Hepatocyte (in vitro differentiated cells): Measurements from ENCODE around the gene GOLT1A. TPM values are rescaled to one million over a fixed set of nuclear protein-coding genes. Genes with fewer than 3 reads are reported as not detected.

ENCODE experiments used
- DNase-seq: peaks from one replicate; pipeline ENCODE4 v3.0.0-alpha.2; 2016; ENCODE audit warnings: low spot score
- H2AFZ ChIP-seq: fragments of 200-600 bp; sonication (generic); 2 replicates; pipeline ENCODE4 v1.6.0; 2016; ENCODE audit warnings: antibody characterized with exemption, mild to moderate bottlenecking
- H3K27ac ChIP-seq: fragments of 200-600 bp; sonication (generic); 2 replicates; pipeline ENCODE4 v1.5.1; 2016; ENCODE audit warnings: mild to moderate bottlenecking
- H3K27me3 ChIP-seq: fragments of 200-600 bp; sonication (generic); 2 replicates; pipeline ENCODE4 v1.6.1; 2016
- H3K36me3 ChIP-seq: fragments of 200-600 bp; sonication (generic); replicated peaks from 2 replicates; pipeline ENCODE4 v1.5.1; 2016; ENCODE audit warnings: low read depth; ENCODE audit not compliant: insufficient read depth
- H3K4me1 ChIP-seq: fragments of 200-600 bp; sonication (generic); 2 replicates; pipeline ENCODE4 v1.5.1; 2016; ENCODE audit warnings: mild to moderate bottlenecking, moderate library complexity; ENCODE audit not compliant: insufficient read depth
- H3K4me2 ChIP-seq: fragments of 200-600 bp; sonication (generic); 2 replicates; pipeline ENCODE4 v1.6.0; 2016
- H3K4me3 ChIP-seq: fragments of 200-600 bp; sonication (generic); 2 replicates; pipeline ENCODE4 v1.5.1; 2016; ENCODE audit warnings: mild to moderate bottlenecking
- H3K79me2 ChIP-seq: fragments of 200-600 bp; sonication (generic); 2 replicates; pipeline ENCODE4 v1.6.0; 2017; ENCODE audit warnings: mild to moderate bottlenecking
- H3K9me2 ChIP-seq: fragments of 200-600 bp; sonication (generic); replicated peaks from 2 replicates; pipeline ENCODE4 v1.6.0; 2017; ENCODE audit warnings: mild to moderate bottlenecking; ENCODE audit not compliant: insufficient read depth
- H3K9me3 ChIP-seq: fragments of 200-600 bp; sonication (generic); 2 replicates; pipeline ENCODE4 v1.5.1; 2016; ENCODE audit warnings: low read depth, mild to moderate bottlenecking
- H4K20me1 ChIP-seq: fragments of 200-600 bp; sonication (generic); 2 replicates; pipeline ENCODE4 v1.6.0; 2016; ENCODE audit warnings: mild to moderate bottlenecking; ENCODE audit not compliant: insufficient read depth, poor library complexity, severe bottlenecking
- CTCF ChIP-seq: fragments of 200-600 bp; sonication (generic); IDR thresholded peaks from 2 replicates; pipeline ENCODE4 v1.5.1; 2016; ENCODE audit warnings: antibody characterized with exemption, mild to moderate bottlenecking; ENCODE audit not compliant: poor library complexity
- EZH2 ChIP-seq: fragments of 200-600 bp; sonication (generic); IDR thresholded peaks from 2 replicates; pipeline ENCODE4 v1.6.1; 2016; ENCODE audit warnings: antibody characterized with exemption, mild to moderate bottlenecking, borderline replicate concordance
- EZH2phosphoT487 ChIP-seq: fragments of 200-600 bp; sonication (generic); IDR thresholded peaks from one replicate; pipeline ENCODE4 v1.6.1; 2018; ENCODE audit warnings: antibody characterized with exemption, mild to moderate bottlenecking, low read depth, moderate library complexity; ENCODE audit not compliant: unreplicated experiment, severe bottlenecking
- WGBS: methylation state at CpG from one replicate; pipeline ENCODE4 v1.1.6; 2016; ENCODE audit warnings: low lambda C conversion rate; ENCODE audit errors: missing lambda C conversion rate; 5-methylcytosine and 5-hydroxymethylcytosine counted together
- polyA plus RNA-seq: library from polyadenylated mRNA; unstranded; fragments of >200 nt; fragmentation: Nextera tagmentation; extraction: Ambion mirVana; gene quantifications from 2 replicates; pipeline ENCODE4 v1.2.1, GENCODE V29; 2016
- total RNA-seq: library from RNA; depleted of rRNA; stranded (reverse); fragments of >200 nt; gene quantifications from 2 replicates; pipeline ENCODE4 v1.2.3, GENCODE V29; 2014

GOLT1A gene
- total and polyA plus RNA-seq, 2 experiments from 2014 or later = 13.6 to 36.0 TPM

- H3K27ac ChIP-seq = no peak overlapping the region
- no peak for TF ChIP-seq CTCF
- no peak for TF ChIP-seq EZH2phosphoT487
- TF ChIP-seq EZH2 = no peak
- no peaks in the 10 kb centered on the region for H3K4me1 ChIP-seq
- no peak overlapping the region for H3K4me3 ChIP-seq
- H3K27me3 ChIP-seq = no peaks in the 10 kb centered on the region
- H3K9me2 ChIP-seq = no peaks in the 10 kb centered on the region
- WGBS = 97% methylated on average over 4 of the region's 4 CpGs
- H4K20me1 ChIP-seq = no peaks in the 10 kb centered on the region
- H3K9me3 ChIP-seq = no peaks in the 10 kb centered on the region
- no peak for DNase-seq
- H2AFZ ChIP-seq = no peak overlapping the region
- H3K4me2 ChIP-seq = no peak overlapping the region
- no peaks in the 10 kb centered on the region for H3K36me3 ChIP-seq
- no peaks in the 10 kb centered on the region for H3K79me2 ChIP-seq
These were observed 33.1 kb upstream of the GOLT1A start for GRCh38 chr1:204246876-204247275.

- H3K4me2 ChIP-seq = no peak overlapping the region
- DNase-seq = no peak
- H3K9me2 ChIP-seq = no peaks in the 10 kb centered on the region
- no peaks in the 10 kb centered on the region for H4K20me1 ChIP-seq
- TF ChIP-seq EZH2phosphoT487 (no peak), EZH2 (no peak), CTCF (no peak)
- no peak overlapping the region for H2AFZ ChIP-seq
- no peak overlapping the region for H3K27ac ChIP-seq
- H3K36me3 ChIP-seq = no peaks in the 10 kb centered on the region
- H3K4me3 ChIP-seq = no peak overlapping the region
- no peaks in the 10 kb centered on the region for H3K27me3 ChIP-seq
- no peaks in the 10 kb centered on the region for H3K9me3 ChIP-seq
- 97% methylated on average over 10 of the region's 10 CpGs for WGBS
- H3K79me2 ChIP-seq = no peaks in the 10 kb centered on the region
- no peaks in the 10 kb centered on the region for H3K4me1 ChIP-seq
These were observed 29.1 kb upstream of the GOLT1A start for GRCh38 chr1:204242920-204243319.

GRCh38 chr1:204241914-204242313 lies 28.1 kb upstream of the GOLT1A start:
- Histone ChIP-seq H3K36me3 (no peaks in the 10 kb centered on the region), H4K20me1 (no peaks in the 10 kb centered on the region), H3K4me1 (no peaks in the 10 kb centered on the region), H3K79me2 (no peaks in the 10 kb centered on the region), H2AFZ (no peak overlapping the region), H3K27me3 (no peaks in the 10 kb centered on the region), H3K9me2 (no peaks in the 10 kb centered on the region), H3K9me3 (no peaks in the 10 kb centered on the region), H3K27ac (no peak overlapping the region), H3K4me2 (no peak overlapping the region), H3K4me3 (no peak overlapping the region)
- TF ChIP-seq EZH2phosphoT487 (no peak), EZH2 (no peak), CTCF (no peak)
- 93% methylated on average over 5 of the region's 5 CpGs for WGBS
- no peak for DNase-seq

- H3K9me2 ChIP-seq = no peaks in the 10 kb centered on the region
- H4K20me1 ChIP-seq = no peaks in the 10 kb centered on the region
- H2AFZ ChIP-seq = no peak overlapping the region
- no peaks in the 10 kb centered on the region for H3K79me2 ChIP-seq
- TF ChIP-seq EZH2 (no peak), CTCF (no peak), EZH2phosphoT487 (no peak)
- H3K27me3 ChIP-seq = no peaks in the 10 kb centered on the region
- no peaks in the 10 kb centered on the region for H3K4me1 ChIP-seq
- H3K27ac ChIP-seq = no peak overlapping the region
- no peaks in the 10 kb centered on the region for H3K36me3 ChIP-seq
- no peak overlapping the region for H3K4me2 ChIP-seq
- no peak for DNase-seq
- WGBS = 64% methylated on average over 2 of the region's 2 CpGs
- no peak overlapping the region for H3K4me3 ChIP-seq
- H3K9me3 ChIP-seq = no peaks in the 10 kb centered on the region
These were observed 27.3 kb upstream of the GOLT1A start for GRCh38 chr1:204241050-204241449.
